Stimulated activated CD4-positive, alpha-beta T cell treated with anti-CD3 and anti-CD28 coated beads, Interleukin-1b, Interleukin-23, amount 100 ng/mL, for 1 hour (primary cell): ENCODE data around the gene SBF2.
"Not testable (repeated sequence)": the region's sequence is repeated elsewhere in the genome, so short reads cannot be mapped to it uniquely, and the experiment has no call there.

Source experiments
- DNase-seq, 2 donors: peaks; one replicate each; pipeline ENCODE4 v3.0.0-alpha.2; 2020; ENCODE audit warnings: low read depth in 2 of 2

The SBF2 gene

DNA sequence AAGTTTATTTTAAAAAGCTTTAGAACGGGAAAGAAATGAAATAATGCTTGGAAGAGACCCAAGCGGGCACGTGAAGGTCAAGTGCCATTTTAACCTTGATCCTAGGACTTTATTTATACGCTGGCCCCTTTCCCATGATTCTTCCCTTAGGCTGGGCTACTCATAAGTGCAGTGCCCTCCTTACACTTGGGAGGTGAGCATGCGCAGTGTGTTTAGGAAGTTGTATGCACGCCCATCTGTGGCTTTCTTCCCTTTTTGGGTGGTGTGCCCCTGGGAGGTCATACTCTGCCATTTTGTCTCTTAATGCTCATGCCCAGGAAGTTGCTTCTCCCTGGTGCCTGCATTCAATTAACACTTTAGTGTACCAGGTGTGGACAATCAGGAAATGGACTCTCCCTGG lies 390.4 kb downstream of the SBF2 start:
- no peak for DNase-seq

DNA sequence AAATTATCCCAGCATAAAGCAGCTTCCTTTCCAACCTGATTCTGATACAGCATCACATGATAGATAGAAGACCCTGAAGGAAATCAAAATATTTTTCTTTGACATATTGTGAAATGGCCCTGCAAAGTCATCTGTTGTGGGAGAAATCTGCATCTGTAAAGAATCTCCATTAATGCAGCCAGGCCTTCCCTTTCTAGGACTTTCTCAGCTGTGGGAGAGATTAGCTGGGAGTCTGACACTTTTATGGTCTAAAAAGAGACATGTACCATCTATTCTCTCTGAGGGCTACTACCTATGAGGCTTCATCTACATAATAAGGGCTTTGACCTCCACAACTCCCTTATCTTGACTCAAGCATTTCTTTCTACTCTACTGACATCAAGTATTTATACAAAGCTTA lies 392.1 kb downstream of the SBF2 start:
- DNase-seq, result no peak

DNA sequence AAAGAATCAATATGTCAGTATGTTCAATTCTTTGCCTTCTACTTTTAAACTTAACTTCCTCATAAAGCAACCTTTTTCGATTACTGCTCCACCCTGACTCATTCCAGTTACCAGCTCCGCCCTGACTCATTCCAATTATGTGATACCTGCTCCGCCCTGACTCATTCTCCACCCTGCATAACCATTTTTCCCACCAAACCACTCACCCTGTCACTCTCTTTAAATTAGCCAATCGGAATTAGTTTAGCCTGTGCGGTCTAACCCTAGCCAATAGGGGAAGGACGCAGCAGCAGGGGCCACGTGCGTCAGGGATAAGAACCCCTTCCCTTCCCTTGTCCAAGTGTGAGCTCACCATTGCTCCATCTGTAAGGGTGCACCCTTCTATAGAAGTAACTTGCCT lies 393.8 kb downstream of the SBF2 start:
- not testable (repeated sequence) for DNase-seq

DNA sequence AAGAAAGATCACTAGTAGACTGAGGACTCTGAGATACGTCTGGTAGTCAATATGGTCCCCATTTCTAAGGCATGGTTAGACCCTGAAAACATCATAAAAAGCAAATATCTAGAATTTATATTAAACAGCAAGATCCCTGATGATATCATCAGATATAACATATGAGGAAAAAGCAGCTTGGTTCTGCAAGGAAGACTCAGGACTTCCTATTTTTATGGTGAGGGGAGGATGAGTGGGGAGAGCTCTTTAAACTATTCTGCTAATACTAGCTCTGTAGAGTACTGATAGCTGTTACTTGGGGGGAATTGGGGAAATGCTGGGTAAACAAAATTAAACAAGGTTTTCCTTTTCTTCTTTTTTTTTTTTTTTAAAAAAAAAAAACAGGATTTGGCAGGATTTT lies 394.3 kb downstream of the SBF2 start:
- no peak for DNase-seq

DNA sequence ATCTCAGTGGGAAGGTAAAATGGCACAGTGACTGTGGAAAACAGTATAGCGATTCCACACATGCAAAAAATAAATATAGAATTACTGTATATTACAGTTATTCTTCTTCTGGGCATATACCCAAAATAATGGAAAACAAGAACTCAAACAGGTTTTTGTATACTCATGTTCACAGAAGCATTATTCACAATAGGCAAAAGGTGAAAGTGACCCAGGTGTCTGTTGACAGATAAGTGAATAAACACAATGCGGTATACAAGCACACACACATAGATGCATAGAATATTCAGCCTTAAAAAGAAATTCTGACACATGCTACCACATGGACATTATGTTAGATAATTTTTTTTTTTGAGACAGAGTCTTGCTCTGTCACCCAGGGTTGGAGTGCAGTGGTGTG lies 397.1 kb downstream of the SBF2 start:
- DNase-seq, result no peak

DNA sequence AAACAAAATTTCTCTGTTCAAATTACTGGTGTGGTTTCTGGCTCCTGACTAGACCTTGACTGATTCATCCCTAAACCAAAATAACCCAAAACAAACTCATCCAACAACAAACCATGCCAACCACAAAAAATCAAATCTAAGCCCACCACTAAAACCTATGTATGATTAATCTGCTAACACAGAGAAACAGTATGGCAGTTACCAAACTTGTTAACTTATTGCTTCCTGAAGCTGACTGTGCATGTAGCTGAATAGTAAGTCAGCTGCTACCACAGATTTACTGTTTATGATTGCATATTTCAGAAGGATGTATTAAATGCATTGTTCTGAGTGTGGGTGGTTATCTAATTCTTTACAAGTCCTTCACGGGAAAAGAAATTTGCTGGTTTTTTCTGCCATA lies 399.0 kb downstream of the SBF2 start:
- DNase-seq, result no peak

DNA sequence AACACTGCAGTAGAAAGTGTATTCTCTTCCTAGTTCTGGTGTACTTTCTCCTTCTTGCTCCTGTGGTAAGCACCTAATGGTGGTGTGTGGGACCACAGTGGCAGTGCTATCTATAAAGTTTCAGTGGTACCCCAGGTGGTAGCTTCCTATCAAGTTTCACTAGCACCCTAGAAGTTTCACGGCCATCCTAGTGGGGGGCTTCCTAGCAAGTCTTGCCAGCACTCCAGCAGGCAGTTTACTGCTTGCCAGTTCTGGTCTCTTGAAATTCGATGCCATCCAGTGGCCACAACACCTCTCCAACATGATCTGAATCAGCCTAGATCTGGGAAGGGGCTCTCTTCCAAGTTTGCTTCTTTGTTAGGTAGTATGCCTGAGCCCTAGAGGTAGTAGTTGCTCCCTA lies 400.5 kb downstream of the SBF2 start:
- DNase-seq, result no peak

DNA sequence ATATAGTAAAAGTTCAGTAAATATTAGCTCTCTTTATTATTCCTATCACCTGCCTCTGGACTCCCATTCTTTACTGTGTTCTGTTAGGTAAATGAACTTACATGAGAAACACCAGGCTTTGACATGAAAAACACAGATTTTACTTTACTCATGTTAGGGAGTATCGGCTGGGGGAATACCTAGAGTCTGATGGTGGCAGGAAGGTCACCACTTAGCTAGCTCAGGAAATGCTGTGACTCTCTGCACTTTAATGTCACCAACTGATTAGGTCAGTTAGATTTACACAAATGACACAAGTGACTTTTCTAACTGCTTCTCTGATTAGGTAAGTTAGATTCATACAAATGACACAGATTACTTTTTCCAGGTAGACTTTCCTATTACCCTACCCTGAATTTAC lies 405.1 kb downstream of the SBF2 start:
- DNase-seq, result no peak

DNA sequence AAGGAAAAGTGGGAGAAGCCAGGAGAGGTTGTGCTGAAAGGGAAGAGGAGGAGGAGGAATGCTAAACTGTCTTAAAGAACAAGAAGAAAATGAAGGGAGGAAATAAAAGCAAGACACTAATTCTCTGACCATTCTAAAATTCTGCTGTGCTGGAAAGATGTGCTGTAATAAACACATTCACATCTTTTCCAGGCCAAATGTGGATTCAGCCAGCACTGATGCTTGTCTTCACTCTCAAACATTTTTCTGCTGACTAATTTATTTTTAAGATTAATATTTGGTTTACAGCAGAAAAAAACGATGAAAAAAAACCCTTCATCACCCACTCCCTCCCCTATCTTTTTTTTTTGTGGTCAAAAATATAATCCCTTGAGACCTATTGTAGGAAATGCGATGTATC lies 406.5 kb downstream of the SBF2 start:
- no peak for DNase-seq

DNA sequence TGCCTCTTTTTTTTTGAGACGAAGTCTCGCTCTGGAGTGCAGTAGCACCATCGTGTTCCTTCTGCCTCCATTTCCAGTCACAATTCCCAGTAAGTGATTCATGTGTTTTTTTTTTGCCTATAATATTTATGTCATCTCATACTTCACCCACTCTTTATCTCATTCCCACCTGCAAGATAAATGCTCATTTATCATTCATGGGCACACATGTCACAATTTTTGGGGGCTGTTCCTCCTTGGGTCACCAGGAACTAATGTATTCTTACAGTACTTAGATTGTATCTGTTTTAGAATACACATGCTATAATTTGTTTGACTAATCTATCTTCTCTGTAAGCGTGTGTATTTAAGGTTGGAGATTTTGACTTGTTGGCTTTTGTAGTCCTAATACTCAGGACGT lies 407.4 kb downstream of the SBF2 start:
- DNase-seq, result no peak

DNA sequence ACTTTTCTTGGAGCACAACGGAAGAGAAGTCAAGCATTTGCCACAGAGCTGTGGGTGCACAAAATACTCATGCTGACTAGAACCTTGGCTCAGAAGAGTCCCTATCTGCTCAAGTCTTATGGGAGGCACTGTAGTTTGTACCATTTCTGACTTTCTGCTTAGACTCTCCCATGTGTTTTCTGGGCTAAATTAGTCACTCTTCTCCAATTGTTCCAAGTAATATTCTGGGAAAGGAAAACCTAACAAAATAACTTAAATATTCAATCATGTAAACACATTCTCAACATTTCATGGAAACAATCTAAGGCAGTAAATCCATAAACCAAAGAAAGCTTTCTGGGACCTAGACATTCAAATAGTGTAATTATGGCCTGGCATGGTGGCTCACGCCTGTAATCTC lies 409.4 kb downstream of the SBF2 start:
- DNase-seq, result no peak

DNA sequence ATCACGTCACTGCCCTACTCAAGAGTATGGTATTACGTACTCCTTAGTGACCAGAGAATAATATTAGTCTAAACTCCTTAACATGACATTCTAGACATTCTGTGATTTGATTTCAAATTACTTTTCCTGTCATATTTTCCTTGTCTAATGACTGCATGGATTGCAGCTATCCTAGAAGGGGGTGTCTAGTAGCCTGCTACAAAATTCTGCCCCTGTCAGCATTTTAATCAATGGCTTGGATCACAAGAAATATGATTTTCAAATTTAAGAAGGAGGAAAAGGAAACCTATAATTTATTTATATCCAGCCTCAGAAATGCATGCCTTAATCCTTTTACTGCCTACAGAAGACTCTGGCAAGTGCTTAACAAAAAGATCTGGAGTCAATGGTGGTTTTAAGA lies 413.4 kb downstream of the SBF2 start:
- no peak for DNase-seq

DNA sequence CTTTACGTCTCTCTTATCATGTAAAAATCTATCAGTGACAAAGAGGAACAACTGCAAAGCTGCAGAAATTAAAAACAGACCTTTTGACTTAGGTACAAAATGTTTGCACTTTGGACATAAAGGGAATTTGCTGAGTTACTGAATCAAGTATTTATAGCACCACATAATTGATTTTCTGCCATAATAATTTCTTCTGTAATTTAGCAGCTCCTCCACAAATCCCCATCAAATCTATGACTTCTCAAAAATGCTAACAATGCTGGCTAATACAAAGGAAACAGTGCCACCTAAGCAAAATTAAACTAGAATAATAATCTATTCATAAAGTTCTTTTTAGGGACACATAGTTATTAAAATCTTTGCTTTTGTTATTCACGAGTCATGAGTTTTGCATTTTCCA lies 415.1 kb downstream of the SBF2 start:
- DNase-seq, result no peak

DNA sequence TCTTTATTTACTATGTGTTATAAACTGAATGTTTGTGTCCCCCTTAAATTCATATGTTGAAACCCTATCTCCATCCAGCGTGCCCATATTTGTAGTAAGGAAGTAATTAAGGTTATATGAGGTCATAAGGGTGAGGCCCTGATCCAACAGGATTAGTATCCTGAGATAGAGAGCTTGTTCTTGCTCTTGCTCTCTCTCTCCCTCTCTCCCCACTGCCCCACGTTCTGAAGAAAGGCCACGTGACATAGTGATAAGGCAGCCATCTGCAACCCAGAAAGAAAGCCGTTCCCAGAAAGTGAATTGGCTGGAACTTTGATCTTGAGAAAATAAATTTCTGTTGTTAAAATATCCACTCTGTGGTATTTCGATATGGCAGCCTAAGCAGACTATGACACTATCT lies 417.7 kb downstream of the SBF2 start:
- no peak for DNase-seq

DNA sequence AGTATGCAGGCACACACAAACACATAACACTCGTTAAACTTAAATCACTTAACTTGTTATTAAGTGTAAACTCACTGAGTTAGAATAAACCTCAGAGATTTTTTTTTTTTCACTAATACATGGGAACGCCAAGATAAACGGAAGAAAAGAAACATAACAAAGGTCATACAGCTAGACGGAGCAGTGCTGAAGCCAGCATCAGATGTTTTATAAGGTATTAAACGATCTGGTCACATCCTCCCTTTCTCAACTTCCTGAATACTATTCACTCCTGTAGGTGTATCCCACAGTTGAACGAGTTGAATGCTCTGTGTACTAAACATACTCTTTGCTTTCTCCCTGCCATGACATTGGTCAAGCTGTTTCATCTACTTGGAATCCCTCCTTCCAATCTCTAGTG lies 418.2 kb downstream of the SBF2 start:
- DNase-seq, result no peak

DNA sequence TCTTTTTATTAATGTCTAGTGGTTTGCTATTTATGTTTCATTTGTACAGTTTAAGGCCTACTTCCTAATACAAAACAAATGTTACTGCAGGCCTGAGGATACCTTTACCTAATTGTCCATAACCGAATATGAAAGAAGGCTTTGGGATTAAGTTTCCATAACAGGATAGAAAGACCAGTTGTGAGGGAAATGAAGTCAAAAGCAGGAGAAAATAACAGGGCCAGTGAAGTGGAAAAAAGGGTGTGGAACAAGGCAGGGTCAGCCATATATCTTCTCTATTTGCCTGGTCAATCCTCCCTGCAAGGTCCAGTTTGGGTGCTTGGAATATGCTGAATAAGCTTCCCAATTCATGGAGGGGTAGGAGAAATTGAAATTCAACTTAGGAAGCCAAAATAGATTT lies 418.6 kb downstream of the SBF2 start:
- DNase-seq, result no peak

DNA sequence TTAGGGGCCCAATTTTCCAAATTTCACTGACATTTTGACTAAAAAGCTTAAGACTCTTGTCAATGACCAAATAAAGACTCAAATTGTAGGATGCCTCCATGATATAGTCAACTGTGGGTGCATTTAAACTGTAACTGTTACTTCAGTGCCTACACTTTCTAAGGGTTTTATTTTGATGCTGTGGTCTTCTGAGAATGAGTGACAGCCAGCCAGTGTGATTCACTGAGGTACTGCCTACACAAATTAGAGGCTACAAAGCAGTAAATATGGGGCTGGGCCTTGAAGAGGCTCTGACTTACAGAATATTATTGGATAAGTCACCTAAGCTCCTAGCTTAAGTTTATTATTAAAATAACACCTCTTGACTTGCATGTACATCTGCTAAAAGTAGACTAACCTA lies 419.6 kb downstream of the SBF2 start:
- DNase-seq, result no peak

DNA sequence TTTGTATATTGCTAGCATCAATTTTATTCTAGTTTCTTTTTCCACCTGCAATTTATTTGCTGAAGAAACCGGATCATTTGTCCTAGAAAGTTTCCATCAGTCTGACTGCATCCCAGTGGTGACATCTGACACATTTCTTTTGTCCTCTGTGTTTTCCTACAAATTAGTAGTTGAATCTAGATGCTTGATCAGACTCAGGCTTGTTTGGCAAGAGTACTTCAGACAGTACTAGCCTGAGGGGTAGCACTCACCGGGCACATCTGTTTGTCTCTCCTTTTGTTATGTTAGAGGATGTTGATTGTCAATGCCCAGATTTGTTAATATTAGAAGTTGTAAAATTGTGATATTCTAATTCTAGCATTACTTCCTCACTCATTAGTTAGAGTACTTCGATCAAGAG lies 425.4 kb downstream of the SBF2 start:
- no peak for DNase-seq

DNA sequence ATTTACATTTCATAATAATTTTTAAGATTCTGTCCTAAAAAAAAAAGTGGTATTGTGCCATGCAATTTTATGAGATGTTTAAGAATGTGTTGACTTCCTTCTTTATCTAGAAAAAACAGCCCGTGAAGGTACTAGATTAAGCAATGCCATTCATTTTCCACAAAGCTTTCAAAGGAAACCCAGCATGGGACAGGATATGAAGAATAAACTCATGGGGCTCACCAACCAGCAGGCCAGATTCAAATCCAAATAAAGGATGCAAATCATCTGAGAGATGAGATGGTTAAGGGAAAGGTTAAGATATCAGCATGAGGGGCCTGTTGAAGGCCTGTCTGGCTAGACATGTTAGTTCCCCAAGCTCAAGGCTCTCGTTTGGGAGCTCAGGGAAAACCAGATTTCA lies 431.0 kb downstream of the SBF2 start:
- no peak for DNase-seq

DNA sequence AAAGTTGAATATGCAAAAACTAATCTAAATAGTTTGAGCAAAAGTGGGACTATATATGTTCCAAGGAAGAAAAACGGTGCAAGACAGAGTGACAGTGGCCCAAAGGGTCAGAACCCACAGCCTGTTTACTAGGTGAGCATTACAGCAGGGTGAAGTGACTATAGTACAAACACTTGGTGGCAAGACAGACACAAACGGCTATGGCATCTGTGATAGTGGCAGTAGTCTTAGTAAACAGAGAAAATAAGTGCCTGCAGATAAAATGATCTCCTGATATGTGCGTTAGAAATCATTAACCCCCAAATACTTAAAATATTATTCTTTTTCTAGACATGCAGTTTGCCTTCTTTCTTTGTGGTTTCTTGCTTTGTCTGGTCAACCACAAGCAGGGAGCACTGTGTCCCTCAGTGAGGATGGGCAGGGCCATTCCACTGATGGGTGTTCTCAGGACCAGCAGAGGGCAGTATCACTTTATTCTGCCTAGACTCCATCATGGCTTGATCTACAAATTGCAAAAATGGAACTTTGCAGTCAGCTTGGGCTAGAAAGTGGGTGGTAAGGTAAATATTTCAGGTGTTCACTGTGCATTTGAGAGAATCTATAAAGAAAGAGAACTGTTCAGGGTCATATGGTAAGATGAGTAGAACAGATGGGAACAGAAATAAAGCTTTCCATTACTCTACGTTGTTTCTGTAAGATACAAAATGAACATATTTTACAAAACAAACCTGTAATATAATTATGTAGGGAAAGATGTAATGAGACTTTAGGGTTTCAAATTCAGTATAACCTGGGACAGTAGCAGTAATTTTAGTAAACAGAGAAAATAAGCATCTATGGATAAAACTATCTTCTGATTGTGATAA lies 431.9 kb downstream of the SBF2 start:
- no peak for DNase-seq

DNA sequence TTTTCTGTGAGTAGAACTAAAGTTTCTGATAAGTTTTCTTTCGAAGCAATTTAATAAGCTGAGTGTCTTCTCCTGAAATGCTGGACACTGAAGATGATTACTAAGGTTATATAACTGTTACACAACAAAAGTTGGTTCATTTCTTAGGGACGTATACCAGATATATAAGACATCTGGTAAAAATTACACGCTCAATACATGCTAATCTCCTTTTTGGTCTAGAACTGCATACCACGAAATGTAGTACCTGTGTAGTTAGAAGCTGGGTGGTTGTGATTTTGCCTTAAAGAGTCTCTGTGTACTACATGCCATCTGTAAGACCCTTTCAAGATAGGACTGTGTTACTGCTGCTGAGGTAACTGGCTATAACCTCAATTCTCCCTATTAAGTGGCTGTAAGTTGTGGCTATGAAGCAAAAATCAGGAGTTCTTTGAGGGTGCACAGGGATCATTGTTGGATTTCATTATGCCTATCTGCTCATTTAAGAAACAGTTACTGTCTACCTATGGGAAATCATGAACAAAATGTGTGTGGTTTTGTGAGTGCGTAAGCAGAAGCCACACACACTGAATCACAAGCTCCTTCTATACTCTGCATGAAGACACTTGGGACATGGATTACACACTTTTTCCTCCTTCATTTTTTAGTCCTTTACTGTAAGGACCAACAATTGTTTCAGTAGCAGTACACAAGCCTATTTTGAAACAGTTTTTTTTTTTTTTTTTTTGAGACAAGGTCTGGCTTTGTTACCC lies 434.3 kb downstream of the SBF2 start:
- DNase-seq, result no peak

DNA sequence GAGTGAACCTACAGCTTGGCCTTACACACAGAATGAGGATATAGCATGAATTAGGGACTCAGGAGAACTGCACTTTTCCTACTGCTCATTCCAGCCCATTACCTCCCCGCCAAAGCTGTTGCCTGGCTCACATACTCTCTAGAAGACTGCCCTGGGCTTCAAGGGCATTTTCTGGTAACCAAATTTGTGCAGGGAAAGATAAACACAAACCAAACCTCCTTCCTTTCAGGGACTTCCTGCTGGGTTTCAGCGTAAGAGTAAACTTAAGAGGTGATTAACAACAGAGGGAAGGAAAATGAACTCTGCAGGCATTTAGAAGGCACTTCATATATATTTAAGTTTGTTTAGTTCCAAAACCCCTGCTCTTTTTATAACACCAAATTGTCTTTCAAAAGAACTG lies 435.2 kb downstream of the SBF2 start:
- DNase-seq, result no peak

DNA sequence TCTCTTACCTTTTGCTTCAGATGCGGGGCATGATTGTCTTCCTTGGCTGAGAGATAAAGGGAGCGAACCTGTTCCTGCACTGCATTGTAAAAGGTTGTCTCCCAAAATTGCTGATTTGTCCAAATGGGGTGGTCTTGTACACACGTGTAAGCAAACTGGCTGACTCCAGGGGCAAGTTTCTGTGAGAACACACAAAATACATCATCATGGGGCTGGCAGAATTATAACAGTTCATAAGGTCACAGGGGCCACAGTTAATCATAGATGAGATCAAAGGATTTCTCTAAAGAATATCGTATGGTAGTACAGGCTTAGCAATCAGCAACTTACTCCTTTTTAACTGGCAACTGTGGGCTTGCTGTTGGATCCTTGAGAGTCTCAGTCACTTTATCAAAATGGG lies 435.8 kb downstream of the SBF2 start:
- no peak for DNase-seq
